Cardiac fibroblast (primary cell): Measurements from ENCODE around the gene LRP2.

Experiments
- DNase-seq, 2 donors: peaks; one replicate each; pipeline versions ENCODE4 v3.0.0 to v3.0.0-alpha.2; 2010; ENCODE audit warnings: low read depth in 2 of 2
- H3K4me3 ChIP-seq, 2 donors: replicated peaks in 1 of 2; 1 replicate in 1 of 2; 2 replicates in 1 of 2; pipeline ENCODE4 v1.5.1; 2011; ENCODE audit warnings: low read depth in 2 of 2, low read length in 2 of 2, mild to moderate bottlenecking in 2 of 2, moderate library complexity in 1 of 2
- CTCF ChIP-seq: IDR thresholded peaks from one replicate; pipeline ENCODE4 v1.5.1; 2011; ENCODE audit warnings: low read depth, mild to moderate bottlenecking, low read length, inconsistent platforms

The LRP2 gene

GRCh38 chr2:169131587-169132512 lies 230.5 kb downstream of the LRP2 start:
- DNase-seq: peak; percentile 74 to 84
- TF ChIP-seq CTCF: peak; percentile 68
- no peak overlapping the region for H3K4me3 ChIP-seq

GRCh38 chr2:169129703-169130243 lies 232.6 kb downstream of the LRP2 start:
- no peak for DNase-seq
- H3K4me3 ChIP-seq: no peak overlapping the region
- no peak for TF ChIP-seq CTCF

GRCh38 chr2:169119851-169120250 lies 242.5 kb downstream of the LRP2 start:
- no peak for TF ChIP-seq CTCF
- H3K4me3 ChIP-seq: no peak overlapping the region
- DNase-seq: peak; percentile 46 to 72

- TF ChIP-seq CTCF: no peak
- peak; percentile 47 for DNase-seq
- no peak overlapping the region for H3K4me3 ChIP-seq
These were observed 243.1 kb downstream of the LRP2 start for GRCh38 chr2:169119123-169119760.

- no peak overlapping the region for H3K4me3 ChIP-seq
- no peak for TF ChIP-seq CTCF
- DNase-seq: no peak
These were observed 244.3 kb downstream of the LRP2 start for GRCh38 chr2:169118060-169118459.

GRCh38 chr2:169116993-169117392 lies 245.3 kb downstream of the LRP2 start:
- H3K4me3 ChIP-seq: no peak overlapping the region
- no peak for TF ChIP-seq CTCF
- DNase-seq: no peak
